MM.1S (cell line): ENCODE results near the gene RADIL.

Experiments used
- DNase-seq: peaks from one replicate; pipeline ENCODE4 v3.0.0-alpha.2; 2015
- H2AFZ ChIP-seq: fragments of 300-600 bp; sonication (generic); 2 replicates; pipeline ENCODE4 v1.6.0; 2016; ENCODE audit warnings: antibody characterized with exemption, low read length
- H3F3A ChIP-seq: fragments of 300-600 bp; sonication (generic); 2 replicates; pipeline ENCODE4 v1.6.1; 2016; ENCODE audit warnings: mild to moderate bottlenecking, antibody characterized with exemption, low read length, moderate library complexity, mixed read lengths; ENCODE audit not compliant: insufficient read depth
- H3K27ac ChIP-seq: fragments of 300-600 bp; sonication (generic); 2 replicates; pipeline ENCODE4 v1.5.1; 2016; ENCODE audit warnings: mild to moderate bottlenecking, low read length
- H3K27me3 ChIP-seq: fragments of 300-600 bp; sonication (generic); replicated peaks from 2 replicates; pipeline ENCODE4 v1.6.0; 2016; ENCODE audit warnings: low read length; ENCODE audit not compliant: insufficient read depth
- H3K36me3 ChIP-seq: fragments of 300-600 bp; sonication (generic); replicated peaks from 2 replicates; pipeline ENCODE4 v1.6.1; 2016; ENCODE audit warnings: mild to moderate bottlenecking, low read length, mixed read lengths; ENCODE audit not compliant: insufficient read depth
- H3K4me1 ChIP-seq: fragments of 300-600 bp; sonication (generic); 2 replicates; pipeline ENCODE4 v1.6.1; 2016; ENCODE audit warnings: low read length, mixed read lengths
- H3K4me2 ChIP-seq: fragments of 300-600 bp; sonication (generic); 2 replicates; pipeline ENCODE4 v1.6.0; 2016; ENCODE audit warnings: low read depth, low read length
- H3K4me3 ChIP-seq: fragments of 300-600 bp; sonication (generic); 2 replicates; pipeline ENCODE4 v1.5.1; 2016; ENCODE audit warnings: low read length, mixed read lengths
- H3K79me2 ChIP-seq: fragments of 300-600 bp; sonication (generic); 2 replicates; pipeline ENCODE4 v1.6.1; 2016; ENCODE audit warnings: mixed run types, low read length, mixed read lengths
- H3K9ac ChIP-seq: fragments of 300-600 bp; sonication (generic); 2 replicates; pipeline ENCODE4 v1.6.1; 2016; ENCODE audit warnings: low read length, mixed read lengths
- H3K9me2 ChIP-seq: fragments of 300-600 bp; sonication (generic); replicated peaks from 2 replicates; pipeline ENCODE4 v1.6.1; 2016; ENCODE audit warnings: mild to moderate bottlenecking, low read length, mixed read lengths; ENCODE audit not compliant: insufficient read depth
- H3K9me3 ChIP-seq: fragments of 300-600 bp; sonication (generic); replicated peaks from 2 replicates; pipeline ENCODE4 v1.6.1; 2016; ENCODE audit warnings: mild to moderate bottlenecking, low read length, mixed read lengths; ENCODE audit not compliant: insufficient read depth
- H4K20me1 ChIP-seq: fragments of 300-600 bp; sonication (generic); 2 replicates; pipeline ENCODE4 v1.6.1; 2016; ENCODE audit warnings: mild to moderate bottlenecking, low read length, moderate library complexity, mixed read lengths; ENCODE audit not compliant: insufficient read depth
- EZH2 ChIP-seq: fragments of 300-600 bp; sonication (generic); optimal IDR thresholded peaks from 2 replicates; pipeline ENCODE3; 2017; ENCODE audit warnings: low read depth, mild to moderate bottlenecking, antibody characterized with exemption, low read length, mixed read lengths
- EZH2phosphoT487 ChIP-seq: fragments of 300-600 bp; sonication (generic); IDR thresholded peaks from 2 replicates; pipeline ENCODE4 v1.6.1; 2018; ENCODE audit warnings: antibody characterized with exemption, low read length
- TF ChIP-seq, protein P1 (sequence below): fragments of 300-600 bp; sonication (generic); IDR thresholded peaks from 2 replicates; pipeline ENCODE4 v1.5.1; 2016; ENCODE audit warnings: antibody characterized with exemption, low read length, mixed read lengths

Gene RADIL

DNA sequence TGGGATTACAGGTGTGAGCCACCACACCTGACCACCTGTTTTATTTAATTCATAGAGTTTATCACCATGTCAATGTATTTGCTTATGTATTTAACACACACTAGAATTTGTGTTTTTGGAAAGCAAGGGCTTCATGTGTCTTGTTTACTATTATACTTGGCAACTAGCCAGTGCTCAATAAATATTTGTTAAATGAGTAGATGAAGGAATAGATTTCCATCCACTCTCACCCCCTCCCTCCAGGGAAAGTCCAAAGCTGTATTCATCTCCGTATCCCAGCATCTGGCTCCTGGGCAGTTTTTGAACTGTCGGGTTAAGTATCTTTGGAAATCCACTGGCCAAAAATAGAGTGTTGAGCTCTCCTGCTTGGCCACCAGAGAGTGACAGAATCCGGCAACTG is 4.6 kb upstream of the RADIL start:
- no peaks in the 10 kb centered on the region for H3K36me3 ChIP-seq
- H3K4me2 ChIP-seq = no peak overlapping the region
- DNase-seq = no peak

DNA sequence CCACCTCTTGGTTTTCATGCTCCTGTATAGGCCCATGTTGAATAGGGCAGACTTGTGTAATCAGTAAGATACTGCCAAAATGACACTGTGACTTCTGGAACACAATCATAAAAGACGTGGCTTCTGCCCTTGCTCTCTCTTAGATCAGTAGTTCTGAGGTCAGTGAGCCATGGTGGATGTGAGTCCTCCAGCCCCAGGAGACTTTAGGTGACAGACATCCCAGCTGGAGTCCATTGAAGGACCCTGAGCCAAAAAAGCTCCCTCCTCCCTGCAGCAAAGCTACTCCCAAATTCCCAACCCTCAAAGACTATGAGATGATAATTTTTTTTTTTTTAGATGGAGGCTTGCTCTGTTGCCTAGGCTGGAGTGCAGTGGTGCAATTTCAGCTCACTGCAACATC is 3.2 kb upstream of the RADIL start:
- Histone ChIP-seq H3K9me2 (no peaks in the 10 kb centered on the region), H4K20me1 (no peaks in the 10 kb centered on the region), H3K4me1 (no peaks in the 10 kb centered on the region), H3K36me3 (no peaks in the 10 kb centered on the region), H3K27me3 (peaks cover 17% of the 10 kb centered on the region), H3K9ac (no peak overlapping the region), H3F3A (no peaks in the 10 kb centered on the region), H3K4me2 (no peak overlapping the region), H3K27ac (no peak overlapping the region), H3K4me3 (no peak overlapping the region), H2AFZ (no peak overlapping the region), H3K79me2 (no peaks in the 10 kb centered on the region), H3K9me3 (no peaks in the 10 kb centered on the region)
- no peak for TF ChIP-seq EZH2
- DNase-seq = no peak

More for the DNA sequence above, 4.6 kb upstream of the RADIL start:
- H4K20me1 ChIP-seq = no peaks in the 10 kb centered on the region
- TF ChIP-seq, protein P1, sequence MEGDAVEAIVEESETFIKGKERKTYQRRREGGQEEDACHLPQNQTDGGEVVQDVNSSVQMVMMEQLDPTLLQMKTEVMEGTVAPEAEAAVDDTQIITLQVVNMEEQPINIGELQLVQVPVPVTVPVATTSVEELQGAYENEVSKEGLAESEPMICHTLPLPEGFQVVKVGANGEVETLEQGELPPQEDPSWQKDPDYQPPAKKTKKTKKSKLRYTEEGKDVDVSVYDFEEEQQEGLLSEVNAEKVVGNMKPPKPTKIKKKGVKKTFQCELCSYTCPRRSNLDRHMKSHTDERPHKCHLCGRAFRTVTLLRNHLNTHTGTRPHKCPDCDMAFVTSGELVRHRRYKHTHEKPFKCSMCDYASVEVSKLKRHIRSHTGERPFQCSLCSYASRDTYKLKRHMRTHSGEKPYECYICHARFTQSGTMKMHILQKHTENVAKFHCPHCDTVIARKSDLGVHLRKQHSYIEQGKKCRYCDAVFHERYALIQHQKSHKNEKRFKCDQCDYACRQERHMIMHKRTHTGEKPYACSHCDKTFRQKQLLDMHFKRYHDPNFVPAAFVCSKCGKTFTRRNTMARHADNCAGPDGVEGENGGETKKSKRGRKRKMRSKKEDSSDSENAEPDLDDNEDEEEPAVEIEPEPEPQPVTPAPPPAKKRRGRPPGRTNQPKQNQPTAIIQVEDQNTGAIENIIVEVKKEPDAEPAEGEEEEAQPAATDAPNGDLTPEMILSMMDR = no peak
- TF ChIP-seq EZH2phosphoT487 (no peak), EZH2 (no peak)
- H3K27ac ChIP-seq = no peak overlapping the region
- no peak overlapping the region for H2AFZ ChIP-seq
- no peaks in the 10 kb centered on the region for H3K4me1 ChIP-seq
- peaks cover 10% of the 10 kb centered on the region; the same call in 1 of the 2 replicates for H3K27me3 ChIP-seq
- no peaks in the 10 kb centered on the region for H3K9me2 ChIP-seq
- no peaks in the 10 kb centered on the region for H3K9me3 ChIP-seq
- H3K79me2 ChIP-seq = no peaks in the 10 kb centered on the region
- H3K9ac ChIP-seq = no peak overlapping the region
- no peak overlapping the region for H3K4me3 ChIP-seq
- no peaks in the 10 kb centered on the region for H3F3A ChIP-seq

DNA sequence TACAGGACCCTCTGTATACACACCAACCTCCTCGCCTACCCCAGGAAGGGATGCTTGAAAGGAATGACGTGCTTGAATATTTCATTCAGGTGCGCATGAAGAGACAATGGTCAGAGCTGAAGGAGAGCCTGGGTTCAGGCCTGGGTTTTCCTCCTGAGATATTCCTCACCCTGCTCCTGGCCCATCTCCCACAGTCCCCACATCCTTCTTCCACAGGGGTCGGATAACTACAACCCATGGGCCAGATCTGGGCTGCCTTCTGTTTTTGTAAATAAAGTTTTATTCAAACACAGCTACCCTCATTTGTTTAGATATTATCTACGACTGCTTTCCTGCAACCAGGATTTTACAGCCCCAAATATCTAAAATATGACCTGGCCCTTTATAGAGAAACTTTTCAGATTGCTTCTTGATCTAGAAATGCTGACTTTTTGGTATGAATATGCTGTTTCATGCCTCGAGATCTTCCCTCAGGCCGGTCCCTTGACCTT is 1.8 kb upstream of the RADIL start:
- Histone ChIP-seq H3K4me3 (no peak overlapping the region), H3K4me2 (no peak overlapping the region), H3K9ac (no peak overlapping the region), H3K36me3 (no peaks in the 10 kb centered on the region), H2AFZ (no peak overlapping the region), H4K20me1 (no peaks in the 10 kb centered on the region), H3F3A (no peaks in the 10 kb centered on the region), H3K79me2 (no peaks in the 10 kb centered on the region), H3K27me3 (peaks cover 22% of the 10 kb centered on the region), H3K4me1 (no peaks in the 10 kb centered on the region), H3K27ac (no peak overlapping the region), H3K9me2 (no peaks in the 10 kb centered on the region), H3K9me3 (no peaks in the 10 kb centered on the region)
- DNase-seq = no peak
- TF ChIP-seq, protein P1 = no peak
- TF ChIP-seq EZH2 (no peak), EZH2phosphoT487 (no peak)

DNA sequence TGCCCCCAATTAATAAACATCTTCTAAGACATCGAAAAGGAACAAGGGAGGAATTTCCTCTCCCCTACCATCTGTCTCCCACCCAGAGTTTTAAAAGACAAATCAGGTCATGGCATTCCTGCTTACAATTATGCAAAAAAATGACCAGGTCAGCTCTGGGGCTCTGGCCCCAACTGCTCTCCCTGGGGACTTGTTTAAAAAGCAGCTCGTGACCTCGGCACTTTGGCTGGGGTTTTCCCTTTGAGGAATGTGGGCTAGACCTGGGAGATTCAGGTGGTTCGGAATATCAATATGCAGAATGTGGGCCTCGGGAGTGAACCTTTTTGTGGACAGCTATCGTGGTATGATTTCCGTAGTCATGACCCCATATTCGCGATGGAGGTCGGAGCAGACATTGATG is 648 bp upstream of the RADIL start:
- H3K9me2 ChIP-seq = no peaks in the 10 kb centered on the region
- H4K20me1 ChIP-seq = no peaks in the 10 kb centered on the region
- no peak overlapping the region for H3K9ac ChIP-seq
- no peak for DNase-seq
- H3K4me1 ChIP-seq = no peaks in the 10 kb centered on the region
- H3K79me2 ChIP-seq = no peaks in the 10 kb centered on the region
- H3K9me3 ChIP-seq = no peaks in the 10 kb centered on the region
- H3K4me2 ChIP-seq = no peak overlapping the region
- no peak overlapping the region for H3K4me3 ChIP-seq
- H2AFZ ChIP-seq = no peak overlapping the region
- TF ChIP-seq, protein P1 = no peak
- TF ChIP-seq EZH2 (no peak), EZH2phosphoT487 (no peak)
- no peaks in the 10 kb centered on the region for H3K36me3 ChIP-seq
- no peak overlapping the region for H3K27ac ChIP-seq
- peaks cover 34% of the 10 kb centered on the region for H3K27me3 ChIP-seq
- no peaks in the 10 kb centered on the region for H3F3A ChIP-seq
